HCT116 (cell line): ENCODE results near the gene PROX2. TPM values are rescaled to one million over a fixed set of nuclear protein-coding genes. Genes with fewer than 3 reads are reported as not detected.

Experiments
- ATAC-seq: fragments of 200-7000 bp; cut with Tn5 transposase; 2 replicates; pipeline ENCODE4 v1.9.1; 2020; ENCODE audit warnings: mild to moderate bottlenecking, moderate library complexity
- BruUV-seq: library from RNA; stranded (reverse); fragments of 400-500 nt; replicated peaks from 2 replicates; lab custom pipeline; 2021; lab: Mats Ljungman, UMichigan
- CTCF ChIA-PET: fragments of 300-600 bp; sonication (Branson Sonifier 250); formaldehyde crosslinking; loops from one replicate; lab custom pipeline; 2021; ENCODE audit warnings: antibody characterized with exemption; lab: Charles Lee
- POLR2A ChIA-PET: fragments of 300-600, 350-600 bp; sonication (Branson Sonifier 250); formaldehyde crosslinking; loops from one replicate; lab custom pipeline; 2021; ENCODE audit warnings: antibody characterized with exemption; lab: Charles Lee
- RAD21 ChIA-PET, 2 experiments: fragments of 300-600 bp; sonication (Branson Sonifier 250); formaldehyde crosslinking; loops; one replicate each; lab custom pipeline; 2023; ENCODE audit warnings: low total read pairs in 2 of 2; ENCODE audit not compliant: uncharacterized antibody in 2 of 2, unreplicated experiment in 2 of 2, low non-redundant PET in 1 of 2; lab: Charles Lee
- DNase-seq: peaks from one replicate; pipeline ENCODE4 v3.0.0-alpha.2; 2010; ENCODE audit warnings: low read depth, low spot score
- H2AFZ ChIP-seq: fragments of 200-600 bp; shearing (Covaris generic), sonication (generic); 2 replicates; pipeline ENCODE4 v1.6.1; 2017; ENCODE audit warnings: low read depth, mixed run types, mixed read lengths, antibody characterized with exemption, low read length; ENCODE audit not compliant: poor library complexity, severe bottlenecking
- H3K27ac ChIP-seq: 2 replicates; pipeline ENCODE4 v1.5.1; 2012; ENCODE audit warnings: low read depth, low read length
- H3K27me3 ChIP-seq: fragments of 200-600 bp; sonication (generic); 2 replicates; pipeline ENCODE4 v1.6.1; 2016; ENCODE audit warnings: mixed run types, low read length, mixed read lengths; ENCODE audit not compliant: insufficient read depth
- H3K36me3 ChIP-seq, 2 experiments: fragments of 200-500 bp in 1 of 2; fragments of 200-600 bp in 1 of 2; sonication (Bioruptor generic) in 1 of 2; sonication (generic) in 1 of 2; 2 replicates each; pipeline versions ENCODE4 v1.5.1 to v1.6.1; 2014 to 2016; ENCODE audit warnings: low read length in 2 of 2, inconsistent platforms in 1 of 2, mixed read lengths in 1 of 2, mixed run types in 1 of 2; ENCODE audit not compliant: insufficient read depth in 2 of 2, control insufficient read depth in 1 of 2
- H3K4me1 ChIP-seq, 2 experiments: fragments of 200-600 bp in 1 of 2; sonication (generic) in 1 of 2; 2 replicates each; pipeline versions ENCODE4 v1.5.1 to v1.6.1; 2012 to 2017; ENCODE audit warnings: low read length in 2 of 2, inconsistent platforms in 1 of 2, mild to moderate bottlenecking in 1 of 2, mixed read lengths in 1 of 2, mixed run types in 1 of 2, moderate library complexity in 1 of 2; ENCODE audit not compliant: insufficient read depth in 2 of 2, control insufficient read depth in 1 of 2
- H3K4me2 ChIP-seq: fragments of 200-600 bp; sonication (generic); 2 replicates; pipeline ENCODE4 v1.6.1; 2017; ENCODE audit warnings: mixed run types, low read length, mixed read lengths
- H3K4me3 ChIP-seq, 2 experiments: fragments of 200-600 bp in 1 of 2; sonication (generic) in 1 of 2; replicated peaks in 1 of 2; 2 replicates each; pipeline ENCODE4 v1.5.1; 2011 to 2016; ENCODE audit warnings: low read length in 2 of 2, control low read depth in 1 of 2, low read depth in 1 of 2, mild to moderate bottlenecking in 1 of 2, mixed read lengths in 1 of 2, mixed run types in 1 of 2
- H3K79me2 ChIP-seq: fragments of 200-600 bp; sonication (generic); 2 replicates; pipeline ENCODE4 v1.6.1; 2017; ENCODE audit warnings: mild to moderate bottlenecking, mixed run types, low read length, moderate library complexity, mixed read lengths; ENCODE audit not compliant: insufficient read depth
- H3K9ac ChIP-seq: fragments of 200-600 bp; sonication (generic); 2 replicates; pipeline ENCODE4 v1.6.1; 2016; ENCODE audit warnings: low read length, mixed read lengths
- H3K9me2 ChIP-seq: fragments of 200-600 bp; sonication (generic), shearing (Covaris generic); 2 replicates; pipeline ENCODE4 v1.6.1; 2017; ENCODE audit warnings: mixed run types, mild to moderate bottlenecking, moderate library complexity; ENCODE audit not compliant: insufficient read depth
- H3K9me3 ChIP-seq, 2 experiments: fragments of 200-500 bp in 1 of 2; fragments of 200-600 bp in 1 of 2; sonication (Bioruptor generic) in 1 of 2; sonication (generic) in 1 of 2; 2 replicates each; pipeline ENCODE4 v1.6.1; 2014 to 2017; ENCODE audit warnings: low read length in 2 of 2, mixed read lengths in 2 of 2, inconsistent platforms in 1 of 2, low read depth in 1 of 2, mild to moderate bottlenecking in 1 of 2, mixed run types in 1 of 2, moderate library complexity in 1 of 2; ENCODE audit not compliant: control insufficient read depth in 1 of 2, insufficient read depth in 1 of 2
- H4K20me1 ChIP-seq: fragments of 200-600 bp; sonication (generic), shearing (Covaris generic); 2 replicates; pipeline ENCODE4 v1.6.1; 2017; ENCODE audit warnings: mixed run types, mild to moderate bottlenecking, moderate library complexity; ENCODE audit not compliant: insufficient read depth
- ATF3 ChIP-seq: IDR thresholded peaks from 2 replicates; pipeline ENCODE4 v1.6.1; 2012
- CEBPB ChIP-seq: IDR thresholded peaks from 2 replicates; pipeline ENCODE4 v1.6.1; 2012; ENCODE audit warnings: low read depth
- CTCF ChIP-seq, 3 experiments: fragments of 200-600 bp in 1 of 3; sonication (generic) in 1 of 3; IDR thresholded peaks in 2 of 3; conservative IDR thresholded peaks in 1 of 3; 2 replicates each; pipeline ENCODE4 v1.5.1; 2012 to 2017; ENCODE audit warnings: low read depth in 2 of 3, low read length in 2 of 3, antibody characterized with exemption in 1 of 3, borderline replicate concordance in 1 of 3, control low read depth in 1 of 3, mild to moderate bottlenecking in 1 of 3, mixed read lengths in 1 of 3, mixed run types in 1 of 3, moderate library complexity in 1 of 3; ENCODE audit not compliant: insufficient read depth in 1 of 3
- ELF1 ChIP-seq: IDR thresholded peaks from 2 replicates; pipeline ENCODE4 v1.6.1; 2012; ENCODE audit warnings: low read depth, borderline replicate concordance
- EZH2phosphoT487 ChIP-seq: fragments of 200-600 bp; IDR thresholded peaks from 2 replicates; pipeline ENCODE4 v1.6.1; 2018; ENCODE audit warnings: antibody characterized with exemption, borderline replicate concordance
- POLR2AphosphoS5 ChIP-seq: IDR thresholded peaks from 2 replicates; pipeline ENCODE4 v1.6.1; 2011; ENCODE audit warnings: mild to moderate bottlenecking, low read depth, low read length, moderate library complexity
- RAD21 ChIP-seq: IDR thresholded peaks from 2 replicates; pipeline ENCODE4 v1.6.1; 2012; ENCODE audit warnings: low read depth, mild to moderate bottlenecking
- SIN3A ChIP-seq: IDR thresholded peaks from 2 replicates; pipeline ENCODE4 v1.6.1; 2012; ENCODE audit warnings: low read depth
- SP1 ChIP-seq: IDR thresholded peaks from 2 replicates; pipeline ENCODE4 v1.6.1; 2012; ENCODE audit warnings: low read depth
- TCF7L2 ChIP-seq: IDR thresholded peaks from 2 replicates; pipeline ENCODE4 v1.7.0; 2011; ENCODE audit warnings: borderline replicate concordance, inconsistent platforms; ENCODE audit not compliant: insufficient read depth, insufficient read length; ENCODE audit errors: extremely low read depth
- YY1 ChIP-seq: IDR thresholded peaks from 2 replicates; pipeline ENCODE4 v1.6.1; 2011; ENCODE audit warnings: low read length, low read depth, moderate library complexity, mild to moderate bottlenecking; ENCODE audit not compliant: insufficient replicate concordance; ENCODE audit errors: extremely low read depth
- ZBTB33 ChIP-seq: IDR thresholded peaks from 2 replicates; pipeline ENCODE4 v1.6.1; 2011; ENCODE audit warnings: mild to moderate bottlenecking, low read length, moderate library complexity; ENCODE audit not compliant: insufficient replicate concordance; ENCODE audit errors: extremely low read depth
- ZNF274 ChIP-seq: fragments of 200-500 bp; sonication (Bioruptor generic); IDR thresholded peaks from 2 replicates; pipeline ENCODE4 v1.6.1; 2014; ENCODE audit warnings: mild to moderate bottlenecking, low read depth, low read length, inconsistent platforms
- intact Hi-C: fragments of 100-400 bp; cut with micrococcal nuclease; formaldehyde crosslinking; loops from 2 replicates; pipeline ENCODE4 v1.10.0; 2022
- total RNA-seq: library from RNA; stranded (reverse); gene quantifications from one replicate; pipeline ENCODE4 v1.2.1, GENCODE V29; 2021; ENCODE audit not compliant: unreplicated experiment

Gene PROX2
- total RNA-seq, 1 experiment from 2014 or later: not detected

GRCh38 chr14:74848768-74849167, 27.2 kb downstream of the PROX2 start:
- ChIA-PET RAD21 (no interaction called here), CTCF (interaction anchor here (2.0 kb wide), 1 partner anchor 12 kb away, joined by 7 read pairs; no protein-coding TSS in a partner anchor), POLR2A (no interaction called here)
- H3K9ac ChIP-seq: no peak overlapping the region
- no peak for DNase-seq
- no peaks in the 10 kb centered on the region for H3K79me2 ChIP-seq
- no TSS peak for BruUV-seq
- H2AFZ ChIP-seq: no peak overlapping the region
- H3K4me2 ChIP-seq: no peak overlapping the region
- H3K9me2 ChIP-seq: no peaks in the 10 kb centered on the region
- no peaks in the 10 kb centered on the region for H3K4me1 ChIP-seq
- no peak for ATAC-seq
- H4K20me1 ChIP-seq: no peaks in the 10 kb centered on the region
- no peak overlapping the region for H3K27ac ChIP-seq
- H3K4me3 ChIP-seq: no peak overlapping the region
- H3K36me3 ChIP-seq: no peaks in the 10 kb centered on the region
- intact Hi-C loops: no loop called here
- no peaks in the 10 kb centered on the region for H3K9me3 ChIP-seq
- H3K27me3 ChIP-seq: no peaks in the 10 kb centered on the region
- no peak for TF ChIP-seq YY1
- no peak for TF ChIP-seq EZH2phosphoT487
- TF ChIP-seq RAD21: no peak
- no peak for TF ChIP-seq ZNF274
- TF ChIP-seq CEBPB: no peak
- no peak for TF ChIP-seq SP1
- no peak for TF ChIP-seq TCF7L2

- H3K9me3 ChIP-seq: no peaks in the 10 kb centered on the region
- no peaks in the 10 kb centered on the region for H3K4me1 ChIP-seq
- no peaks in the 10 kb centered on the region for H3K79me2 ChIP-seq
- no peaks in the 10 kb centered on the region for H4K20me1 ChIP-seq
- ChIA-PET CTCF (interaction anchor here (2.4 kb wide), 1 partner anchor 14 kb away, joined by 9 read pairs; no protein-coding TSS in a partner anchor), POLR2A (no interaction called here), RAD21 (no interaction called here)
- BruUV-seq: no TSS peak
- H3K9me2 ChIP-seq: no peaks in the 10 kb centered on the region
- DNase-seq (no peak), ATAC-seq (no peak)
- H3K27me3 ChIP-seq: no peaks in the 10 kb centered on the region
- no peak overlapping the region for H3K4me2 ChIP-seq
- intact Hi-C loops: no loop called here
- H2AFZ ChIP-seq: no peak overlapping the region
- H3K27ac ChIP-seq: no peak overlapping the region
- H3K4me3 ChIP-seq: no peak overlapping the region
- no peaks in the 10 kb centered on the region for H3K36me3 ChIP-seq
- no peak overlapping the region for H3K9ac ChIP-seq
- TF ChIP-seq ATF3 (no peak), ZBTB33 (no peak), SIN3A (no peak), CTCF (IDR thresholded peaks at IDR 0.05 in 2 of 3, conservative IDR thresholded peaks at IDR 0.05 in 1 of 3; ENCODE audit: borderline replicate concordance in 1 of 3, insufficient read depth in 1 of 3, low read depth in 2 of 3, low read length in 2 of 3) (no peak), ELF1 (no peak), POLR2AphosphoS5 (no peak)
These were observed 28.8 kb downstream of the PROX2 start for GRCh38 chr14:74846968-74847665.
